H9 (cell line): ENCODE measurements around the gene METTL14. TPM values are rescaled to one million over a fixed set of nuclear protein-coding genes. Genes with fewer than 3 reads are reported as not detected.

Experiments
- DNase-seq: peaks from one replicate; pipeline ENCODE4 v3.0.0-alpha.2; 2017
- H2AFZ ChIP-seq: one replicate; pipeline ENCODE4 v1.6.1; 2013; ENCODE audit warnings: mild to moderate bottlenecking, low read length, control low read depth, moderate library complexity
- H2AK5ac ChIP-seq: 2 replicates; pipeline ENCODE4 v1.6.1; 2013; ENCODE audit warnings: low read length, control low read depth, mixed read lengths; ENCODE audit not compliant: insufficient read length
- H2BK120ac ChIP-seq: one replicate; pipeline ENCODE4 v1.6.1; 2013; ENCODE audit warnings: low read depth, mild to moderate bottlenecking, low read length, control low read depth, inconsistent platforms; ENCODE audit not compliant: poor library complexity, severe bottlenecking
- H2BK12ac ChIP-seq: 2 replicates; pipeline ENCODE4 v1.6.1; 2013; ENCODE audit warnings: low read length, control low read depth, mixed read lengths, low read depth; ENCODE audit not compliant: insufficient read length
- H2BK15ac ChIP-seq: 2 replicates; pipeline ENCODE4 v1.6.1; 2013; ENCODE audit warnings: low read depth, low read length, control low read depth
- H2BK20ac ChIP-seq: one replicate; pipeline ENCODE4 v1.6.1; 2013; ENCODE audit warnings: low read depth, mild to moderate bottlenecking, low read length, control low read depth, inconsistent platforms; ENCODE audit not compliant: poor library complexity, severe bottlenecking
- H2BK5ac ChIP-seq: 2 replicates; pipeline ENCODE4 v1.6.1; 2013; ENCODE audit warnings: low read length, control low read depth, mixed read lengths; ENCODE audit not compliant: insufficient read length
- H3K14ac ChIP-seq: 2 replicates; pipeline ENCODE4 v1.6.1; 2013; ENCODE audit warnings: low read length, control low read depth; ENCODE audit not compliant: insufficient read depth
- H3K18ac ChIP-seq: 2 replicates; pipeline ENCODE4 v1.6.1; 2013; ENCODE audit warnings: low read depth, mild to moderate bottlenecking, mixed read lengths, low read length, control low read depth; ENCODE audit not compliant: insufficient read length
- H3K23ac ChIP-seq: 2 replicates; pipeline ENCODE4 v1.6.1; 2013; ENCODE audit warnings: low read length, control low read depth, mixed read lengths, low read depth; ENCODE audit not compliant: insufficient read length
- H3K23me2 ChIP-seq: 2 replicates; pipeline ENCODE4 v1.6.1; 2013; ENCODE audit warnings: low read depth, mild to moderate bottlenecking, mixed read lengths, low read length, control low read depth; ENCODE audit not compliant: insufficient read length, poor library complexity, severe bottlenecking
- H3K27ac ChIP-seq: 2 replicates; pipeline ENCODE4 v1.5.1; 2013; ENCODE audit warnings: low read length, control low read depth, mixed read lengths, low read depth; ENCODE audit not compliant: insufficient read length
- H3K27me3 ChIP-seq: 2 replicates; pipeline ENCODE4 v1.6.1; 2013; ENCODE audit warnings: low read length, control low read depth, inconsistent platforms; ENCODE audit not compliant: insufficient read depth
- H3K4ac ChIP-seq: 2 replicates; pipeline ENCODE4 v1.6.1; 2013; ENCODE audit warnings: low read depth, mild to moderate bottlenecking, control low read depth, inconsistent platforms, low read length, moderate library complexity
- H3K4me1 ChIP-seq: 2 replicates; pipeline ENCODE4 v1.6.1; 2013; ENCODE audit warnings: low read length, control low read depth, inconsistent platforms; ENCODE audit not compliant: insufficient read depth
- H3K4me2 ChIP-seq: 2 replicates; pipeline ENCODE4 v1.6.1; 2013; ENCODE audit warnings: low read length, control low read depth, mixed read lengths; ENCODE audit not compliant: insufficient read length, insufficient read depth
- H3K56ac ChIP-seq: 2 replicates; pipeline ENCODE4 v1.6.1; 2013; ENCODE audit warnings: low read depth, mild to moderate bottlenecking, mixed read lengths, low read length, control low read depth; ENCODE audit not compliant: insufficient read length
- H3K79me1 ChIP-seq: 2 replicates; pipeline ENCODE4 v1.6.1; 2013; ENCODE audit warnings: low read depth, mild to moderate bottlenecking, moderate library complexity, low read length, control low read depth, inconsistent platforms; ENCODE audit not compliant: insufficient read depth, poor library complexity, severe bottlenecking
- H3K79me2 ChIP-seq: 2 replicates; pipeline ENCODE4 v1.6.1; 2013; ENCODE audit warnings: low read length, control low read depth, inconsistent platforms; ENCODE audit not compliant: insufficient read depth
- H3K9ac ChIP-seq: 2 replicates; pipeline ENCODE4 v1.6.1; 2013; ENCODE audit warnings: low read length, control low read depth, mixed read lengths; ENCODE audit not compliant: insufficient read length; ENCODE audit errors: extremely low read depth
- H3K9me3 ChIP-seq: one replicate; pipeline ENCODE4 v1.6.1; 2013; ENCODE audit warnings: low read depth, low read length, inconsistent platforms; ENCODE audit not compliant: control insufficient read depth
- H3T11ph ChIP-seq: one replicate; pipeline ENCODE4 v1.6.1; 2013; ENCODE audit warnings: mild to moderate bottlenecking, low read length, control low read depth, inconsistent platforms
- H4K20me1 ChIP-seq: one replicate; pipeline ENCODE4 v1.6.1; 2013; ENCODE audit not compliant: control insufficient read depth, insufficient read length, insufficient read depth
- H4K5ac ChIP-seq: 2 replicates; pipeline ENCODE4 v1.6.1; 2013; ENCODE audit warnings: low read depth, mild to moderate bottlenecking, mixed read lengths, low read length, control low read depth; ENCODE audit not compliant: insufficient read length
- H4K8ac ChIP-seq: replicated peaks from 2 replicates; pipeline ENCODE4 v1.6.1; 2013; ENCODE audit warnings: low read length, control low read depth, mixed read lengths, low read depth; ENCODE audit not compliant: insufficient read length
- H4K91ac ChIP-seq: 2 replicates; pipeline ENCODE4 v1.6.1; 2013; ENCODE audit warnings: low read depth, mild to moderate bottlenecking, moderate library complexity, mixed read lengths, low read length, control low read depth; ENCODE audit not compliant: insufficient read length
- H3K27ac Mint-ChIP-seq, 3 experiments: 2 replicates in 2 of 3; 3 replicates in 1 of 3; pipeline ENCODE4 v1.8.0; 2020 to 2021; ENCODE audit warnings: mixed read lengths in 3 of 3, mild to moderate bottlenecking in 1 of 3, moderate library complexity in 1 of 3
- H3K27me3 Mint-ChIP-seq: 2 replicates; pipeline ENCODE4 v1.8.0; 2021; ENCODE audit warnings: low read depth, mild to moderate bottlenecking, moderate library complexity, mixed read lengths
- H3K36me3 Mint-ChIP-seq, 3 experiments: 2 replicates in 2 of 3; 3 replicates in 1 of 3; pipeline ENCODE4 v1.8.0; 2020 to 2021; ENCODE audit warnings: low read depth in 3 of 3, mixed read lengths in 3 of 3; ENCODE audit not compliant: insufficient read depth in 1 of 3
- H3K4me1 Mint-ChIP-seq, 2 experiments: 2 replicates each; pipeline ENCODE4 v1.8.0; 2020; ENCODE audit warnings: mixed read lengths in 2 of 2
- H3K4me3 Mint-ChIP-seq, 2 experiments: 2 replicates in 1 of 2; 3 replicates in 1 of 2; pipeline ENCODE4 v1.8.0; 2020 to 2021; ENCODE audit warnings: mild to moderate bottlenecking in 2 of 2, mixed read lengths in 2 of 2, moderate library complexity in 1 of 2
- H3K9me3 Mint-ChIP-seq, 2 experiments: 2 replicates in 1 of 2; 3 replicates in 1 of 2; pipeline ENCODE4 v1.8.0; 2020; ENCODE audit warnings: mild to moderate bottlenecking in 2 of 2, mixed read lengths in 2 of 2, moderate library complexity in 1 of 2
- WGBS: extraction: QIAGEN DNeasy Blood & Tissue Kit; methylation state at CpG from one replicate; pipeline ENCODE4 v1.1.7; 2013; ENCODE audit warnings: missing lambda C conversion rate, low lambda C conversion rate, mixed read lengths; ENCODE audit not compliant: insufficient read length; ENCODE audit errors: extremely low coverage; 5-methylcytosine and 5-hydroxymethylcytosine counted together
- total RNA-seq: library from RNA; stranded (reverse); gene quantifications from 2 replicates; pipeline ENCODE4 v1.2.1, GENCODE V29; 2021
- TF ChIP-seq, protein P1 (sequence below): fragments of 200-600 bp; sonication (generic); conservative IDR thresholded peaks from 3 replicates; pipeline ENCODE4 v1.8.0; 2021; ENCODE audit warnings: antibody characterized with exemption, mild to moderate bottlenecking

Gene METTL14
- total RNA-seq, 1 experiment from 2014 or later: 53.3 TPM

DNA sequence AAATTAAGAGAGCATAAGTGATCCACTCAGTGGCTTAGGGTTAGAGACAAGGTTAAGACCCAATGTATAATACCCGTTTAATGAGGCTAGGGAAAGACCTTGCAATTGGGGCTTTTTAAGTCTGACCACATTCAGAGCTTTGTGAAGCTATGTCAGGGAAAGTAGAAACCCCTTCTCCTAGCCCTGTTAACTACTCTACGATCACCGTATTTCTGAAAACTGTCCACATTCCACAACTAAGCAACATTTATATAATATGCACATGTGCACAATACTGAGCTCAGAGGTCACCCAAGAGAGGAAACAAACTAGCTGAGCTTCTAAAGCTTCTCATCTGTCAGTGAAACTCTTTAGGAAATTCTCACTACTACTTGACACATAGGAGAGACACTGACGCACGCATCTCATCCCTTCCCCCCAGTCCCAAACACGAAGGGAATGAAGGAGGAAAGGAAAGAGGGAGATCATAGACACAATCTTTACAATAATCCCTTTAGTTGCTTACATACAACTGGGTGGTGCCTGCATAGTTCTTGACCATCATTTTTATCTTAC is 56.2 kb downstream of the METTL14 start:
- H3K9me3 ChIP-seq: no peaks in the 10 kb centered on the region
- H3K14ac ChIP-seq: no peak overlapping the region
- H3K18ac ChIP-seq: no peak overlapping the region
- H3K4me1 ChIP-seq: no peaks in the 10 kb centered on the region; the same call in 1 of the 2 replicates
- no peak overlapping the region for H3K9ac ChIP-seq
- H4K20me1 ChIP-seq: no peaks in the 10 kb centered on the region
- no peak overlapping the region for H2BK12ac ChIP-seq
- H4K8ac ChIP-seq: no peak overlapping the region
- no CpG with 5 or more reads among the region's 6 CpGs for WGBS
- no peaks in the 10 kb centered on the region for H3K79me1 ChIP-seq
- no peak overlapping the region for H2BK5ac ChIP-seq
- H3K27me3 ChIP-seq: no peaks in the 10 kb centered on the region
- peak overlapping the region in 1 of 3 experiments; percentile 81; a peak in 2 of 7 replicates for H3K27ac Mint-ChIP-seq
- no peaks in the 10 kb centered on the region for H3K23me2 ChIP-seq
- H3K4me3 Mint-ChIP-seq: no peak overlapping the region
- H3K36me3 Mint-ChIP-seq: peaks cover 23 to 67% (median 46%) of the 10 kb centered on the region in 3 experiments
- H3K56ac ChIP-seq: no peak overlapping the region
- H4K91ac ChIP-seq: no peak overlapping the region
- H2BK120ac ChIP-seq: no peak overlapping the region
- H3K4me1 Mint-ChIP-seq: no peaks in the 10 kb centered on the region
- H3K23ac ChIP-seq: no peak overlapping the region
- H3K9me3 Mint-ChIP-seq: no peaks in the 10 kb centered on the region
- H2BK20ac ChIP-seq: no peak overlapping the region
- H2AK5ac ChIP-seq: no peak overlapping the region
- H3K4ac ChIP-seq: no peak overlapping the region
- H3K27ac ChIP-seq: no peak overlapping the region
- no peak overlapping the region for H3T11ph ChIP-seq
- no peaks in the 10 kb centered on the region for H3K27me3 Mint-ChIP-seq
- H2BK15ac ChIP-seq: no peak overlapping the region
- H3K4me2 ChIP-seq: no peak overlapping the region
- H2AFZ ChIP-seq: no peak overlapping the region
- H3K79me2 ChIP-seq: no peaks in the 10 kb centered on the region
- DNase-seq: no peak
- H4K5ac ChIP-seq: no peak overlapping the region
- TF ChIP-seq, protein P1, sequence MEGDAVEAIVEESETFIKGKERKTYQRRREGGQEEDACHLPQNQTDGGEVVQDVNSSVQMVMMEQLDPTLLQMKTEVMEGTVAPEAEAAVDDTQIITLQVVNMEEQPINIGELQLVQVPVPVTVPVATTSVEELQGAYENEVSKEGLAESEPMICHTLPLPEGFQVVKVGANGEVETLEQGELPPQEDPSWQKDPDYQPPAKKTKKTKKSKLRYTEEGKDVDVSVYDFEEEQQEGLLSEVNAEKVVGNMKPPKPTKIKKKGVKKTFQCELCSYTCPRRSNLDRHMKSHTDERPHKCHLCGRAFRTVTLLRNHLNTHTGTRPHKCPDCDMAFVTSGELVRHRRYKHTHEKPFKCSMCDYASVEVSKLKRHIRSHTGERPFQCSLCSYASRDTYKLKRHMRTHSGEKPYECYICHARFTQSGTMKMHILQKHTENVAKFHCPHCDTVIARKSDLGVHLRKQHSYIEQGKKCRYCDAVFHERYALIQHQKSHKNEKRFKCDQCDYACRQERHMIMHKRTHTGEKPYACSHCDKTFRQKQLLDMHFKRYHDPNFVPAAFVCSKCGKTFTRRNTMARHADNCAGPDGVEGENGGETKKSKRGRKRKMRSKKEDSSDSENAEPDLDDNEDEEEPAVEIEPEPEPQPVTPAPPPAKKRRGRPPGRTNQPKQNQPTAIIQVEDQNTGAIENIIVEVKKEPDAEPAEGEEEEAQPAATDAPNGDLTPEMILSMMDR: no peak
